Adipose tissue (tissue), 3 donors: ENCODE measurements around the gene NR2F1-AS1. TPM values are rescaled to one million over a fixed set of nuclear protein-coding genes. Genes with fewer than 3 reads are reported as not detected.
"Not testable (repeated sequence)": the region's sequence is repeated elsewhere in the genome, so short reads cannot be mapped to it uniquely, and the experiment has no call there.

Experiments used
- H3K27ac ChIP-seq: one replicate; pipeline ENCODE4 v1.5.1; 2013; ENCODE audit warnings: low read depth, low read length
- WGBS, 3 donors: extraction: QIAGEN DNeasy Blood & Tissue Kit; methylation state at CpG; one replicate each; pipeline ENCODE4 v1.1.7; 2013; 5-methylcytosine and 5-hydroxymethylcytosine counted together
- polyA plus RNA-seq, 3 donors: library from polyadenylated mRNA; stranded (reverse); fragments of 200-250 nt; gene quantifications; one replicate each; pipeline ENCODE4 v1.2.3, GENCODE V29; 2013
- donor health status: healthy with polysubstance abuse.
- donor health status: Bipolar disorder and iron deficiency.
- donor health status: healthy.

NR2F1-AS1 gene
- polyA plus RNA-seq, 3 donors: 1.5 to 44.1 (median 10.8) TPM

- 49 to 55% (median 54%) methylated on average over 32 of the region's 32 CpGs for WGBS, 3 donors
These were observed 9.7 kb downstream of the NR2F1-AS1 start for GRCh38 chr5:93571114-93571949.

DNA sequence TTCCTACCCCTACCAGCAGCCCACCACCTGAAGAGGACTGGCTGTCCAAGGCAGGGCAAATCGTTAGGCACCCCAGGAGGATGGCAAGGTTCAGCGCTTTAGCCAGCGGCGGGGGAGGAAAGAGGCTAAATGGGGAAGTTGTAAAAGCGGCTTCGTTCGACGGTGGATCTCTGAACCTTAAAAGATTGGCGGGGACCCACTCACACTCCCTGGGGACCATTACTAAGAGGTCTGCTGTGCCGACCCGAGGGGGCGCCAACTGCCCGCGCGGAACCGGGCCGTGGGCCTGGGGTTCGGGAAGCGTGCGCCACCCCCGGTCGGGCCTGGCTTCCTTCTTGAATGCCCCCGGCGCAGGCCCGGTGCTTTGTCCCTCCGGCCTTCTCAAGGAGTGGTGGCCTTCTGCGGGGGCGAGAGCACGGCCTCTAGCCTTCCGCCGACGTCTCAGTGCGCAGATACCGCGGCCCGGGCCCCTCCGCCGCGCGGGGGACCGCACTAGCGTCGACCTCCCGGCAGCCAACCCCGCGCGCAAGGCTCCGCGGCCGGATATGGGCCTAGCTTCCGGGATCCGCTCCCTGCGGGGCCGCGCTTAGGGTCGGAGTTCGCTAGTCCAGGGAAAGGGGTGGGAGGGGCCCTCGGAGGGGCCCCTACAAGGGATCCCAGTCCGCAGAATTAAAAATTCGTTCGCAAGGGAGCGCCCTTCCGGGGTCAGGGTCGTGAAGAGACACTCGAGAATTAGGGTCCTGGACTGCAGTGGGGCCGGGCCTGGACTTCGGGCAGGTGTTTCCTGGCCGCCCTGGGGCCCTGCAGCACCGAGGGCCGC lies 10.5 kb downstream of the NR2F1-AS1 start:
- WGBS, 3 donors: 28 to 41% (median 38%) methylated on average over 65 to 70 of the region's 70 CpGs
- no peak overlapping the region for H3K27ac ChIP-seq

More at GRCh38 chr5:93571114-93571949, 9.7 kb downstream of the NR2F1-AS1 start:
- H3K27ac ChIP-seq: no peak overlapping the region

DNA sequence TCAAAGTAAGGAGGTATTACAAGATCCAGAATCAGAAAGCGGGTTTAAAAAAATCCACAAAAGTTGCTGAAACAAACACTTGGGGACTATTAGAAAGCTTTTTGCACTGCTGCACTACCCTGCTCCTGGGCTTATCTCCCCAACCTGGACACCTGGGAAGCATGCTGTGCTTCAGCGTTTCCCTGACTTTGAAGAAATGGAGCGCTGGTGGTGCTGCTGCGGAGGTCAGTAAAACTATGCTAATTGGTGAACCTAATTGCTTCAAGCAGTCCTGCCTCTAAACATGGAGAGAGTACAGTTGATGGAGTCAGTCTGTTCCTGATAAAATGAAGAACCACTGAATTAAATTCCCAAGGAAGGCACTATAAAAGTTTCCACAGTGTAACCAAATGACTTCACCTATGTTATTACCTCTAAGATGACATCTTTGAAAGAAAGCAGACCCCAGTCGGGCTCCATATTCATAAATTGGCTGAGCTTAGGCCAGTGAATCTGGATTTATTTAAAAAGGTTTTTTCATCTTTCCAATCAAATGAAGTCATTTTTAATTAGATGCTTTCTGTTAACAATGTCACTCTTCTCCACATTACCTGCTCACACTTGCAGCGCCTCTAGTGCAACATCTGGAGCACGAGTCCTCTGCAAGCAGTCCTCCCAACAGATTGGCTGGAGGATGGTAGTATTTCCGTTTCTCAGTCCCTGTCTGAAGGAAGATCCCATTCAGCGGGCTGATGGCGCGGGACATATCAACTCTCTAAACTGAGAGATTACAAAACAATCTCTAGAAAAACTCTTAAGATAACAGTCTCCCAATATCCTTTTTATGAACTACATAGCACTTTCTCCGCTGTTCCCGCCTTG lies 11.5 kb downstream of the NR2F1-AS1 start:
- no peak overlapping the region for H3K27ac ChIP-seq
- 57 to 85% (median 61%) methylated on average over 13 of the region's 13 CpGs for WGBS, 3 donors

DNA sequence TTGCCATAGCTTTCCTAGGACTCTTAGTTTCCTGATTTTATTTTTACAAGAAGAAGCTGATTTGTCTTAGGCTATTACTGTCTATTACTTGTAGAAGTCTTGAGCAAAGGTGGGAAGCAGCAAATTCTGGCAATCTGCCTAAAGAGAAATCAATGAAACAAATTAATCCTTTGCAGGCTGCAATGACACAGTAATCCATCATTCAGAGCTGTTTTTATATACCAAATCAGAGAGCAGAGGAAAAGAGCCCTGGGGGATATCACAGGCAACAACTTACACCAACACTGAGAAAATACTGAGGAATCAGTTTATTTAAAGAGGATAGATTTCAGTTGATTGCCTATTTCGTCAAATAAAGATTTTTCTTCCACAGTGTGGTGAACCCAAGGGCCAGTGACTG lies 13.6 kb downstream of the NR2F1-AS1 start:
- 46 to 79% (median 76%) methylated on average over 1 of the region's 1 CpG for WGBS, 3 donors
- H3K27ac ChIP-seq: no peak overlapping the region

DNA sequence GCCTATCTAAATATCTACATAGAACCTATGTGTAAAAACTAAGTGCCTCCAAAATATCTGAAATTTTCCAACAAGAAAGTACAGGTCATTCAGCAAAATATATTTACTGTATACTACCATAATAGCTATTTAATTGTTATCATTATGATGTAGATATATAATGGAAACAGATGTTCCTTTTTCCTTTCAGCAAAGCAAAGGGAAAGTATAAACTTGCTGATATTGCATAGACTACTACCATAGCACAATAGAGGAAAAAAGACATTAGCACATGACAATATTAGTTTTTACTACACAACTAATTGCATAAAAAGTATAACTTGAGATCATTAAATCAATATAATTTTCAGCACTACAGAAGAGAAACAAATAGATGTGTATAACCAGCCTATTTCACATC lies 14.9 kb downstream of the NR2F1-AS1 start:
- no peak overlapping the region for H3K27ac ChIP-seq

GRCh38 chr5:93557021-93557604 lies 23.9 kb downstream of the NR2F1-AS1 start:
- 92 to 95% (median 93%) methylated on average over 2 of the region's 2 CpGs for WGBS, 3 donors

DNA sequence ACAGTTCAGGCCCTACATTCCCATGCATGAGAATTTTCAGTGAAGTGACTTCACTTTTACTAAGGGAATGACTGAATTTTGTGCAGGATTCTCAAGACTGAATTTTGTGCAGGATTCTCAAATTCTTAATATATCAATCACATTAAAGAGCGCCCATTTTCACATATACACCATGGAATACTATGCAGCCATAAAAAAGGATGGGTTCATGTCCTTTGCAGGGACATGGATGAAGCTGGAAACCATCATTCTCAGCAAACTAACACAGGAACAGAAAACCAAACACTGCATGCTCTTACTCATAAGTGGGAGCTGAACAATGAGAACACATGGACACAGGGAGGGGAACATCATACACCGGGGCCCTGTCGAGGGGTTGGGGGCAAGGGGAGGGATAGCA lies 31.4 kb downstream of the NR2F1-AS1 start:
- WGBS, 3 donors: 86 to 99% (median 95%) methylated on average over 3 of the region's 3 CpGs
- not testable (repeated sequence) for H3K27ac ChIP-seq

More at GRCh38 chr5:93557021-93557604, 23.9 kb downstream of the NR2F1-AS1 start:
- H3K27ac ChIP-seq: no peak overlapping the region

DNA sequence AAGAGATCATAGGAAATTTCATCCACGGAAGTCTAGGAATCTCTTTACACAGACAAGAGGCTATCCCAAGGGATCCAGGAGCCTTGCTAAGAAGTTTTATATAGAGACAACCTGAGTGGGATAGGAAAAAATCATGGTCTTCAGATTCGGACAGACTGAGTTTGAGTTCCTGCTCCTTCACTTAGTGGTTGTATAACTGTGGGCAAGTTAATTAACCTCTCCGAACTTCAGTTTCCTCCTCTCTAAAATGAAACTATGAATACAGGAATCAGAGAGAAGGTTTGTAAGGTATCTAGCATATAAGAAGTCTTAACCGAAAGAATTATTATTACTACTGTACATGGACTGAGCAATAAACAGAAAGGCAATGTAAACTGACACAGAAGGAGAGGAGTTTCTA lies 35.1 kb downstream of the NR2F1-AS1 start:
- H3K27ac ChIP-seq: no peak overlapping the region
- 56 to 73% (median 58%) methylated on average over 4 of the region's 4 CpGs for WGBS, 3 donors

- no peak overlapping the region for H3K27ac ChIP-seq
- 14 to 35% (median 31%) methylated on average over 4 of the region's 4 CpGs for WGBS, 3 donors
These were observed 48.6 kb downstream of the NR2F1-AS1 start for GRCh38 chr5:93532370-93532769.

DNA sequence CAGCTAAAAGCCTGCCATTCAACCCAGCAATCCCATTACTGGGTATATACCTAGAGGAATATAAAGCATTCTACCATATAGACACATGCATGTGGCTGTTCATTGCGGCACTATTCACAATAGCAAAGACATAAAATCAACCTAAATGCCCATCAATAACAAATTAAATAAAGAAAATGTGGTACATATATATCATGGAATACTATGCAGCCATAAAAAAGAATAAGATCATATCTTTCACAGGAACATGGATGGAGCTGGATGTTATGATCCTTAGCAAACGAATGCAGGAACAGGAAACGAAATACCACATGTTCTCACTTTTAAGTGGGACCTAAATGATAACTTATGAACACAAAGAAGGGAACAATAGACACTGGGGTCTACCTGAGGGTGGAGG lies 59.2 kb downstream of the NR2F1-AS1 start:
- 77 to 89% (median 87%) methylated on average over 3 of the region's 3 CpGs for WGBS, 3 donors
- H3K27ac ChIP-seq: not testable (repeated sequence)

DNA sequence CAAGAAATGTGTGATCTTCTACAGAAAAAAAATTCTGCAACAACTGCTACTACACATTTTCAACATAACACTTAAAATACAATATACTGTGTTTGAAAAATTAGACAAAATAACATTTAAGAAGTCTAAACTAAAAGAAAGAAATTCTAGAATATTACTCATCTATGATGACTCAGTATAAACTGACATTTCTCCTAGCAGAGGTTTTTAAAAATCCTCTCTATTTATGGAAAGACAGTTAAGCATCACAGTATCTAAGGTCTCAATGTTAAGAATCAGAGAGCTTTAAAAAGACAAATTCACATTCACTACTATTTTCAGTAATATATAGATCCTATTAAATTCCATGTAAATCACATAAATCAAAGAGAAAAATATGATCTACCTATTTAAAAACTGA lies 61.3 kb downstream of the NR2F1-AS1 start:
- no peak overlapping the region for H3K27ac ChIP-seq

GRCh38 chr5:93517828-93518227 lies 63.2 kb downstream of the NR2F1-AS1 start:
- no peak overlapping the region for H3K27ac ChIP-seq

GRCh38 chr5:93513298-93513697 lies 67.7 kb downstream of the NR2F1-AS1 start:
- 97 to 100% (median 98%) methylated on average over 1 of the region's 1 CpG for WGBS, 3 donors
- no peak overlapping the region for H3K27ac ChIP-seq

- 69 to 76% (median 70%) methylated on average over 3 of the region's 3 CpGs for WGBS, 3 donors
- no peak overlapping the region for H3K27ac ChIP-seq
These were observed 68.2 kb downstream of the NR2F1-AS1 start for GRCh38 chr5:93512799-93513198.

GRCh38 chr5:93511445-93511844 lies 69.6 kb downstream of the NR2F1-AS1 start:
- 81 to 91% (median 91%) methylated on average over 2 of the region's 2 CpGs for WGBS, 3 donors
- H3K27ac ChIP-seq: no peak overlapping the region

DNA sequence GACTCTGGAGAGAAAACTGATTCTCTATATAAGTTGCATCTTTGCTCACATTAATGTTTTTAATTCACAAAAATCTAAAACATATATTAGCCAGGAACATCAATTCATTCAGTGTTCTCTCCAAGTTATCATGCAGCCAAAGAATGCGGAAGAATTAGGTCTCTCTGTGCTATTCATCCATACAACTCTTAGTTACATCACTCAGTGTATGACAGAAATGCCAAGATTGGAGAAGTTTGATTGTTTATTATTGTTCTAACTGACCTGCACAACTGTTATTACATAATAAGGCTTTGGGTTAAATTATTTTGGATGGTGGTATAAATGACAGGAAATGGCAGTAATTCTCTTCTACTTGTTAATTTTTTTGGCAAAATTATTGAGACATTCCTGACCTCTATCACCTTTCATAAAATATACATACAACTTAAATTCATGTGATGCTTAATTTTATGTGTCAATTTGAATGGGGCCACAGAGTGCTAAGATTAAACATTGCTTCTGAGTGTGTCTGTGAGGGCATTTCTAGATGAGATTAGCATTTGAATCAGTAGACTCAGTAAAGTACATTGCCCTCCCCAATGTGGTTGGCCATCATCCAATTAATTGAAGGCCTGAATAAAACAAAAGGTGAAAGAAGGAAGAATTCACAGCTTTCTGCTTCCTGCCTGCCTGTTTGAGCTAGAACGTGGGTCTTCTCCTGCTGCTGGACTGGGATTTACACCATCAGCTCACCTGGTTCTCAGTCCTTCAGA lies 70.2 kb downstream of the NR2F1-AS1 start:
- 38 to 68% (median 67%) methylated on average over 2 of the region's 2 CpGs for WGBS, 3 donors
- no peak overlapping the region for H3K27ac ChIP-seq

DNA sequence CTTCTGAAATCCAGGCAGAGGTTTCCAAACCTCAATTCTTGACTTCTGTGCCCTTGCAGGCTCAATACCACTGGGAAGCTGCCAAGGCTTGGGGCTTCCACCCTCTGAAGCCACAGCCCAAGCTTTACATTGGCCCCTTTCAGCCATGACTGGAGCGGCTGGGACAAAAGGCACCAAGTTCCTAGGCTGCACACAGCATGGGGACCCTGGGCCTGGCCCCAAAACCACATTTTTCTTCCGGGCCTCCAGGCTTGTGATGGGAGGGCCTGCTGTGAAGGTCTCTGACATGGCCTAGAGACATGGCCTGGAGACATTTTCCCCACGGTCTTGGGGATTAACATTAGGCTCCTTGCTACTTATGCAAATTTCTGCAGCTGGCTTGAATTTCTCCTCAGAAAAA lies 75.5 kb downstream of the NR2F1-AS1 start:
- H3K27ac ChIP-seq: not testable (repeated sequence)
- 79 to 100% (median 88%) methylated on average over 3 of the region's 3 CpGs for WGBS, 3 donors

DNA sequence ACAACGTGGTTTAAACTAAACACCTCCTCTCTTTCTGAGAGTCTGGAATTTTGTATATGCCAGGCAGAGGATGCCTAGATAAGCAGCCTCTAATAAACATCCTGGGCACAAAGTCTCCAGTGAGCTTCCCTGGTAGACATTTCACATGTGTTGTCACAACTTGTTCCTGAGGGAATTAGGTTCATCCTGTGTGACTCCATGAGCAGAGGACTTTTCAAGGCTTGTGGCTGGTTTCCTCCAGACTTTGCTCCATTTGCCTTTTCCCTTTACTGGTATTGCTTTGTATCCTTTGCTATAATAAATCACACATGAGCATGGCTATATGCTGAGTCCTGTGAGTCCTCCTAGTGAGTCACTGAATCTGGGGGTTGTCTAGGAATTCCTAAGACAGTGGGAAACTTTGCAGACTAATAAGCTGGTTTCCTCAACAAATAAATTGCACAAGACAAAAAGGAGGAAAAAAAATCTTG lies 77.4 kb downstream of the NR2F1-AS1 start:
- no peak overlapping the region for H3K27ac ChIP-seq
- WGBS, 3 donors: 50 to 65% (median 58%) methylated on average over 1 of the region's 1 CpG
